ENCODE results near the gene RNU5B-1. TPM values are rescaled to one million over a fixed set of nuclear protein-coding genes. Genes with fewer than 3 reads are reported as not detected.
A peak's percentile ranks its signal among the peaks of the same experiment; 100 is the strongest.

Gene RNU5B-1
- polyA plus RNA-seq, 3 donors = not detected

- H3K4me3 Mint-ChIP-seq = peak overlapping the region in 1 of 2 donors; percentile 30
- Histone ChIP-seq H3K9ac (ENCODE audit: insufficient read depth, low read length, poor library complexity, severe bottlenecking) (no peak overlapping the region), H3K4me3 (replicated peaks in 1 of 3; ENCODE audit: low read depth in 2 of 3, low read length in 3 of 3) (no peak overlapping the region), H3K4me1 (ENCODE audit: control insufficient read depth in 1 of 2, insufficient read depth in 2 of 2, low read length in 2 of 2) (no peaks in the 10 kb centered on the region), H3K4me2 (replicated peaks; ENCODE audit: extremely low read depth, low read length, poor library complexity, severe bottlenecking) (no peak overlapping the region), H4K20me1 (ENCODE audit: insufficient read depth, low read length) (no peaks in the 10 kb centered on the region), H3K79me2 (ENCODE audit: insufficient read depth, low read length) (no peaks in the 10 kb centered on the region), H3K27me3 (ENCODE audit: control insufficient read depth in 2 of 2, insufficient read depth in 2 of 2, low read length in 2 of 2) (peaks cover 0 to 3% of the 10 kb centered on the region in 2 donors), H3K27ac (ENCODE audit: low read depth in 1 of 2, low read length in 2 of 2) (no peak overlapping the region), H2AFZ (ENCODE audit: insufficient read depth, low read depth, low read length, poor library complexity, severe bottlenecking) (no peak overlapping the region), H3K9me3 (replicated peaks in 1 of 2; ENCODE audit: control insufficient read depth in 1 of 2, insufficient read depth in 1 of 2, low read length in 2 of 2) (no peaks in the 10 kb centered on the region), H3K36me3 (replicated peaks in 1 of 2; ENCODE audit: control insufficient read depth in 1 of 2, insufficient read depth in 2 of 2, low read length in 2 of 2) (no peaks in the 10 kb centered on the region)
- 92% methylated on average over 4 of the region's 12 CpGs for WGBS (ENCODE audit: insufficient coverage)
- TF ChIP-seq CTCF (IDR thresholded peaks at IDR 0.05) = no peak
- no peaks in the 10 kb centered on the region for H3K9me3 Mint-ChIP-seq
- H3K4me1 Mint-ChIP-seq = peaks cover 10% of the 10 kb centered on the region
- intact Hi-C loops (cut with micrococcal nuclease) = no loop called here
- no peak overlapping the region for H3K27ac Mint-ChIP-seq
- H3K36me3 Mint-ChIP-seq = no peaks in the 10 kb centered on the region
- H3K27me3 Mint-ChIP-seq (ENCODE audit: low read depth in 3 of 3) = peaks cover 9 to 34% (median 22%) of the 10 kb centered on the region in 3 donors
- DNase-seq = no peak
These were observed 23.3 kb downstream of the RNU5B-1 start for GRCh38 chr15:65327651-65328393.

- H3K4me3 Mint-ChIP-seq = no peak overlapping the region
- H3K36me3 Mint-ChIP-seq = no peaks in the 10 kb centered on the region
- peaks cover 7 to 27% (median 22%) of the 10 kb centered on the region in 3 donors for H3K27me3 Mint-ChIP-seq (ENCODE audit: low read depth in 3 of 3)
- Histone ChIP-seq H3K27ac (ENCODE audit: low read depth in 1 of 2, low read length in 2 of 2) (no peak overlapping the region), H3K4me1 (ENCODE audit: control insufficient read depth in 1 of 2, insufficient read depth in 2 of 2, low read length in 2 of 2) (no peaks in the 10 kb centered on the region), H3K9me3 (replicated peaks in 1 of 2; ENCODE audit: control insufficient read depth in 1 of 2, insufficient read depth in 1 of 2, low read length in 2 of 2) (no peaks in the 10 kb centered on the region), H3K36me3 (replicated peaks in 1 of 2; ENCODE audit: control insufficient read depth in 1 of 2, insufficient read depth in 2 of 2, low read length in 2 of 2) (no peaks in the 10 kb centered on the region), H3K79me2 (ENCODE audit: insufficient read depth, low read length) (no peaks in the 10 kb centered on the region), H3K4me2 (replicated peaks; ENCODE audit: extremely low read depth, low read length, poor library complexity, severe bottlenecking) (no peak overlapping the region), H4K20me1 (ENCODE audit: insufficient read depth, low read length) (no peaks in the 10 kb centered on the region), H3K27me3 (ENCODE audit: control insufficient read depth in 2 of 2, insufficient read depth in 2 of 2, low read length in 2 of 2) (peaks cover 0 to 3% of the 10 kb centered on the region in 2 donors), H3K4me3 (replicated peaks in 1 of 3; ENCODE audit: low read depth in 2 of 3, low read length in 3 of 3) (no peak overlapping the region), H2AFZ (ENCODE audit: insufficient read depth, low read depth, low read length, poor library complexity, severe bottlenecking) (no peak overlapping the region), H3K9ac (ENCODE audit: insufficient read depth, low read length, poor library complexity, severe bottlenecking) (no peak overlapping the region)
- no peak overlapping the region for H3K27ac Mint-ChIP-seq
- no peak for TF ChIP-seq CTCF (IDR thresholded peaks at IDR 0.05)
- no peak for DNase-seq
- intact Hi-C loops (cut with micrococcal nuclease) = no loop called here
- WGBS (ENCODE audit: insufficient coverage) = 89% methylated on average over 20 of the region's 21 CpGs
- H3K4me1 Mint-ChIP-seq = peaks cover 8% of the 10 kb centered on the region
- H3K9me3 Mint-ChIP-seq = no peaks in the 10 kb centered on the region
These were observed 24.2 kb downstream of the RNU5B-1 start for GRCh38 chr15:65328506-65329287.

Measured in CD14-positive monocyte (primary cell).